Adrenal gland (tissue), 12 donors: ENCODE data around the gene RNASE1. TPM values are rescaled to one million over a fixed set of nuclear protein-coding genes. Genes with fewer than 3 reads are reported as not detected.

Experiments used
- DNase-seq, 7 donors: peaks; one replicate each; pipeline ENCODE4 v3.0.0-alpha.2; 2019 to 2020
- H3K27ac ChIP-seq, 5 donors: fragments of 200-600 bp; sonication (generic) in 4 of 5; 1 replicate in 3 of 5; 2 replicates in 2 of 5; pipeline versions ENCODE4 v1.5.1 to v1.8.0; 2016 to 2020; ENCODE audit warnings: mild to moderate bottlenecking in 1 of 5
- H3K27me3 ChIP-seq: fragments of 200-600 bp; 2 replicates; pipeline ENCODE4 v1.8.0; 2021
- H3K36me3 ChIP-seq, 2 donors: fragments of 200-600 bp; replicated peaks in 1 of 2; 1 replicate in 1 of 2; 2 replicates in 1 of 2; pipeline versions ENCODE4 v1.5.1 to v1.8.0; 2018 to 2022
- H3K4me1 ChIP-seq, 2 donors: fragments of 200-600 bp; replicated peaks in 1 of 2; 1 replicate in 1 of 2; 2 replicates in 1 of 2; pipeline versions ENCODE4 v1.5.1 to v1.8.0; 2018 to 2021
- H3K4me3 ChIP-seq, 4 donors: fragments of 200-600 bp; sonication (generic) in 3 of 4; one replicate each; pipeline ENCODE4 v1.5.1; 2016 to 2018
- H3K9me3 ChIP-seq, 3 donors: fragments of 200-600 bp; sonication (generic) in 1 of 3; replicated peaks in 1 of 3; 1 replicate in 2 of 3; 2 replicates in 1 of 3; pipeline versions ENCODE4 v1.5.1 to v1.8.0; 2016 to 2021
- POLR2A ChIP-seq, 2 donors: fragments of 450-650 bp; IDR thresholded peaks; one replicate each; pipeline ENCODE4 v1.6.1; 2017; ENCODE audit warnings: antibody characterized with exemption in 2 of 2, mild to moderate bottlenecking in 2 of 2, moderate library complexity in 1 of 2
- WGBS, 4 donors: extraction: QIAGEN DNeasy Blood & Tissue Kit in 2 of 4; methylation state at CpG; one replicate each; pipeline versions ENCODE4 v1.1.5 to v1.1.7; 2013 to 2017; 5-methylcytosine and 5-hydroxymethylcytosine counted together
- intact Hi-C, 2 donors: fragments of 100-400 bp; cut with DNase I; formaldehyde crosslinking; loops; one replicate each; pipeline versions ENCODE4 v1.14.1 to v1.15.0; 2022 to 2023
- polyA plus RNA-seq, 3 donors: library from polyadenylated mRNA; stranded (reverse); fragments of 200-250 nt in 2 of 3; fragments of 350-450 nt in 1 of 3; fragmentation: Illumina TruSeq in 1 of 3; extraction: RNeasy Lipid Tissue Mini Kit (QIAGEN cat#74804) in 1 of 3; gene quantifications; one replicate each; pipeline ENCODE4 v1.2.3, GENCODE V29; 2013 to 2014
- total RNA-seq, 9 donors: library from RNA; depleted of rRNA in 4 of 9; stranded (reverse); fragments of >200 nt in 4 of 9; fragments of 120-200 nt in 1 of 9; fragmentation: NEBNext Ultra II Directional in 1 of 9; extraction: Animal tissue kit (Norgen Biotek cat#: 25700) in 1 of 9; gene quantifications; one replicate each; pipeline versions ENCODE4 v1.1.0 to v1.2.4, GENCODE V29; 2013 to 2023
- TF ChIP-seq, protein P1 (sequence below), 6 experiments: fragments of 450-650 bp in 4 of 6; fragments of 200-600 bp in 2 of 6; sonication (generic) in 1 of 6; IDR thresholded peaks; 1 replicate in 5 of 6; 2 replicates in 1 of 6; pipeline versions ENCODE4 v1.5.1 to v1.8.0; 2016 to 2021; ENCODE audit warnings: antibody characterized with exemption in 6 of 6, mild to moderate bottlenecking in 2 of 6, moderate library complexity in 1 of 6
- donor health status: healthy with polysubstance abuse.
- donor health status: Bipolar disorder and iron deficiency.
- donor health status: DM: yes; HTN: yes; CAD: no.
- donor health status: DM: no; HTN: no; CAD: no.
- donor health status: DM: no; HTN: no; CAD: no.
- donor health status: DM: yes; HTN: yes; CAD: no.

RNASE1 gene
- total and polyA plus RNA-seq, 12 donors, result 103 to 2,068 (median 529) TPM

- Histone ChIP-seq H3K27ac (peak overlapping the region in 2 of 5 donors; percentile 52 to 60), H3K4me3 (no peak overlapping the region), H3K4me1 (peaks cover 0 to 16% of the 10 kb centered on the region in 2 donors), H3K36me3 (no peaks in the 10 kb centered on the region), H3K9me3 (no peaks in the 10 kb centered on the region), H3K27me3 (no peaks in the 10 kb centered on the region)
- no peak for TF ChIP-seq POLR2A (IDR thresholded peaks at IDR 0.05)
- TF ChIP-seq, protein P1, sequence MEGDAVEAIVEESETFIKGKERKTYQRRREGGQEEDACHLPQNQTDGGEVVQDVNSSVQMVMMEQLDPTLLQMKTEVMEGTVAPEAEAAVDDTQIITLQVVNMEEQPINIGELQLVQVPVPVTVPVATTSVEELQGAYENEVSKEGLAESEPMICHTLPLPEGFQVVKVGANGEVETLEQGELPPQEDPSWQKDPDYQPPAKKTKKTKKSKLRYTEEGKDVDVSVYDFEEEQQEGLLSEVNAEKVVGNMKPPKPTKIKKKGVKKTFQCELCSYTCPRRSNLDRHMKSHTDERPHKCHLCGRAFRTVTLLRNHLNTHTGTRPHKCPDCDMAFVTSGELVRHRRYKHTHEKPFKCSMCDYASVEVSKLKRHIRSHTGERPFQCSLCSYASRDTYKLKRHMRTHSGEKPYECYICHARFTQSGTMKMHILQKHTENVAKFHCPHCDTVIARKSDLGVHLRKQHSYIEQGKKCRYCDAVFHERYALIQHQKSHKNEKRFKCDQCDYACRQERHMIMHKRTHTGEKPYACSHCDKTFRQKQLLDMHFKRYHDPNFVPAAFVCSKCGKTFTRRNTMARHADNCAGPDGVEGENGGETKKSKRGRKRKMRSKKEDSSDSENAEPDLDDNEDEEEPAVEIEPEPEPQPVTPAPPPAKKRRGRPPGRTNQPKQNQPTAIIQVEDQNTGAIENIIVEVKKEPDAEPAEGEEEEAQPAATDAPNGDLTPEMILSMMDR (IDR thresholded peaks at IDR 0.05), result no peak
- 35 to 47% (median 38%) methylated on average over 6 to 7 of the region's 7 CpGs for WGBS, 4 donors
- peak in 2 of 7 donors; percentile 35 to 57 for DNase-seq
- intact Hi-C loops, result no loop called here
These were observed 9.6 kb upstream of the RNASE1 start for GRCh38 chr14:20811986-20812975.

- no peak for TF ChIP-seq POLR2A (IDR thresholded peaks at IDR 0.05)
- TF ChIP-seq, protein P1 (IDR thresholded peaks at IDR 0.05), result no peak
- Histone ChIP-seq H3K4me1 (peaks cover 0 to 18% of the 10 kb centered on the region in 2 donors), H3K27me3 (no peaks in the 10 kb centered on the region), H3K27ac (no peak overlapping the region), H3K4me3 (no peak overlapping the region), H3K36me3 (no peaks in the 10 kb centered on the region), H3K9me3 (no peaks in the 10 kb centered on the region)
- WGBS, 4 donors, result 66 to 81% (median 71%) methylated on average over 5 of the region's 5 CpGs
- no peak for DNase-seq
- intact Hi-C loops, result no loop called here
These were observed 7.3 kb upstream of the RNASE1 start for GRCh38 chr14:20809917-20810316.

- H3K36me3 ChIP-seq, result no peaks in the 10 kb centered on the region
- H3K4me1 ChIP-seq, result peaks cover 2 to 20% of the 10 kb centered on the region in 2 donors
- intact Hi-C loops, result no loop called here
- H3K27me3 ChIP-seq, result no peaks in the 10 kb centered on the region
- no peak for DNase-seq
- H3K27ac ChIP-seq, result no peak overlapping the region
- no peak overlapping the region for H3K4me3 ChIP-seq
- WGBS, 4 donors, result 49 to 60% (median 57%) methylated on average over 3 of the region's 3 CpGs
- no peaks in the 10 kb centered on the region for H3K9me3 ChIP-seq
- TF ChIP-seq, protein P1 (IDR thresholded peaks at IDR 0.05), result no peak
- no peak for TF ChIP-seq POLR2A (IDR thresholded peaks at IDR 0.05)
These were observed 5.5 kb upstream of the RNASE1 start for GRCh38 chr14:20808162-20808483.

- WGBS, 4 donors, result 37 to 51% (median 44%) methylated on average over 6 of the region's 6 CpGs
- no peaks in the 10 kb centered on the region for H3K36me3 ChIP-seq
- H3K4me3 ChIP-seq, result no peak overlapping the region
- no peak for DNase-seq
- no peak overlapping the region for H3K27ac ChIP-seq
- H3K4me1 ChIP-seq, result peaks cover 7 to 23% of the 10 kb centered on the region in 2 donors
- TF ChIP-seq, protein P1 (IDR thresholded peaks at IDR 0.05), result no peak
- TF ChIP-seq POLR2A (IDR thresholded peaks at IDR 0.05), result no peak
- H3K27me3 ChIP-seq, result no peaks in the 10 kb centered on the region
- H3K9me3 ChIP-seq, result no peaks in the 10 kb centered on the region
- intact Hi-C loops, result no loop called here
These were observed 4.9 kb upstream of the RNASE1 start for GRCh38 chr14:20807304-20808161.
